ENCODE measurements around the gene PBX3. TPM values are rescaled to one million over a fixed set of nuclear protein-coding genes. Genes with fewer than 3 reads are reported as not detected.

Gene PBX3
- total and polyA plus RNA-seq, 12 donors = 14.5 to 79.6 (median 56.3) TPM

DNA sequence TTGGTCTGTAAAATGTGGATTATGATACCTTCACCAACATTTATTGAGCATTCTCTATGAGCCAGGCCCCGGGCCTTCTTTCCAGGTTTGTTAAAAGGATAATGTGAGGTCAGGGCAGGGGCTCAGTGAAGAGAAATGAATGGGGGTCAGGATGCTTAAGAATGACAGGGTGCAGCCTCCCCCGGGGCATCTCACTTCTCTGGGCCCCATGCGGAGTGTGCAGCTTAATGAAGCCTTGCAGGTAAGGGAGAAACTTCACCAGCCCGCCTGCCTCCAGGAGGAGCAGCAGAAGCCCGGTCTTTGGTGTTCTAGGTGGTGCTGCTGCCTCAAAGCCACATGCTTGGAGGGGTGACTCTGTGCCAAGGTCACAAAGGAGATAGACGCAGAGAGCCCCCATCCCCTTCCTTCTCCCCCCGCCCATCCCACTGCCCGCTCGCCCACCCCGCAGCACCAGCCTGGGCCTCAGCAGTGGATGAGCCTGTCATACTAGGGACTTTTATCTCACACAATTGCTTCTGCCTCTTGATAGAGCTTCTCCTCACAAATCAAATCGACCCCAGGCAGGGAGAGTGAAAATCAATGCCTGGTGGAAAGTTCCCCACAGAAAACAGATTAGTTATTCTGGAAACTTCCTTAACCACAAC lies 244.8 kb downstream of the PBX3 start:
- ATAC-seq = no peak
- no peak for TF ChIP-seq CTCF (IDR thresholded peaks at IDR 0.05)
- no peaks in the 10 kb centered on the region for H3K4me1 ChIP-seq
- no peaks in the 10 kb centered on the region for H3K9me3 ChIP-seq
- H3K27ac ChIP-seq = no peak overlapping the region
- peaks cover 0 to 25% (median 0%) of the 10 kb centered on the region in 7 donors for H3K27me3 ChIP-seq
- intact Hi-C loops (cut with DNase I) = no loop called here
- DNase-seq = no peak
- WGBS, 2 donors = 84 to 89% methylated on average over 11 of the region's 11 CpGs
- H3K36me3 ChIP-seq = no peaks in the 10 kb centered on the region
- H3K4me3 ChIP-seq = no peak overlapping the region

DNA sequence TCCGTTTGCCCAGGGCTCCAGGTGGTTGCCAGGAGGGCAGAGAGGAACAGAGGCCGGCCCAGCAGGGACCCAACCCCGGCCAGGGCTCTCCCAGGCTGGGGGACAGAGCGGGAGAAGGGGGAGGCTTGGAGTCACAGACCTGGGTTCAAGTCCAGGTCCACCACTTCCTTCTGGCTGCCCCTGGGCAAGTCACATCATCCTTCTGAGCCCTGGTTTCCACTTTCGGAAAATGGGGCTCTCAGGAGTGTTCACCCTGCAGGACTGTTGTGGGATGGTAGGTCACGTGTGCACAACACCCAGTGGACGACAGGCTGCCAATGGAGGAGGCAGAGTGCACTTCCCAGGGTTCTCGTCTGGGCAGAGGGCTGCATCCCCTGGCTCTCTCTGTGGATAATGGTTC lies 245.4 kb downstream of the PBX3 start:
- intact Hi-C loops (cut with DNase I) = no loop called here
- WGBS, 2 donors = 72 to 85% methylated on average over 8 of the region's 8 CpGs
- Histone ChIP-seq H3K27me3 (peaks cover 0 to 30% (median 0%) of the 10 kb centered on the region in 7 donors), H3K4me3 (no peak overlapping the region), H3K9me3 (no peaks in the 10 kb centered on the region), H3K4me1 (no peaks in the 10 kb centered on the region), H3K36me3 (no peaks in the 10 kb centered on the region), H3K27ac (no peak overlapping the region)
- no peak for TF ChIP-seq CTCF (IDR thresholded peaks at IDR 0.05)
- DNase-seq = no peak
- ATAC-seq = no peak

DNA sequence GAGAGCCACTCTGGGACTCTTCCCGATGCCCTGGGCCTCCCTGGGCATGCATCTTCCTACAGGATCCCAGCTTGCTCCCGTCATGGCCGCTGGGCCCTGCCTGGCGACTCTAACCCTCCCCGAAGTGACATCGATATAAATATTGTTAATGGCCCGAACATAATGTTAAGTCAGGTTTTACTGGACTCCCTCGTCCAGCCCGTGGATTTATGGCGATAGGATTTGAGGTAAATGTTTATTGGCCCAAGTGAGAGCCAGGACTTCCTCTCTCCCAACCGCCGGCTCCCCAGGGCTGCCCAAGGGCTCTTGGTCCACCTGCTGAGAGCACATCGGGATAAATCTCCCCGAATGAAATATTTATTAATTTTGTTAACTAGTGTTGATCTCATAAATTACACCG lies 246.3 kb downstream of the PBX3 start:
- peaks cover 0 to 38% (median 0%) of the 10 kb centered on the region in 7 donors for H3K27me3 ChIP-seq
- H3K9me3 ChIP-seq = no peaks in the 10 kb centered on the region
- H3K4me1 ChIP-seq = no peaks in the 10 kb centered on the region
- no peak for TF ChIP-seq CTCF (IDR thresholded peaks at IDR 0.05)
- no peak overlapping the region for H3K4me3 ChIP-seq
- 88 to 96% methylated on average over 15 of the region's 15 CpGs for WGBS, 2 donors
- no peak for ATAC-seq
- no peaks in the 10 kb centered on the region for H3K36me3 ChIP-seq
- intact Hi-C loops (cut with DNase I) = no loop called here
- no peak overlapping the region for H3K27ac ChIP-seq
- DNase-seq = no peak

DNA sequence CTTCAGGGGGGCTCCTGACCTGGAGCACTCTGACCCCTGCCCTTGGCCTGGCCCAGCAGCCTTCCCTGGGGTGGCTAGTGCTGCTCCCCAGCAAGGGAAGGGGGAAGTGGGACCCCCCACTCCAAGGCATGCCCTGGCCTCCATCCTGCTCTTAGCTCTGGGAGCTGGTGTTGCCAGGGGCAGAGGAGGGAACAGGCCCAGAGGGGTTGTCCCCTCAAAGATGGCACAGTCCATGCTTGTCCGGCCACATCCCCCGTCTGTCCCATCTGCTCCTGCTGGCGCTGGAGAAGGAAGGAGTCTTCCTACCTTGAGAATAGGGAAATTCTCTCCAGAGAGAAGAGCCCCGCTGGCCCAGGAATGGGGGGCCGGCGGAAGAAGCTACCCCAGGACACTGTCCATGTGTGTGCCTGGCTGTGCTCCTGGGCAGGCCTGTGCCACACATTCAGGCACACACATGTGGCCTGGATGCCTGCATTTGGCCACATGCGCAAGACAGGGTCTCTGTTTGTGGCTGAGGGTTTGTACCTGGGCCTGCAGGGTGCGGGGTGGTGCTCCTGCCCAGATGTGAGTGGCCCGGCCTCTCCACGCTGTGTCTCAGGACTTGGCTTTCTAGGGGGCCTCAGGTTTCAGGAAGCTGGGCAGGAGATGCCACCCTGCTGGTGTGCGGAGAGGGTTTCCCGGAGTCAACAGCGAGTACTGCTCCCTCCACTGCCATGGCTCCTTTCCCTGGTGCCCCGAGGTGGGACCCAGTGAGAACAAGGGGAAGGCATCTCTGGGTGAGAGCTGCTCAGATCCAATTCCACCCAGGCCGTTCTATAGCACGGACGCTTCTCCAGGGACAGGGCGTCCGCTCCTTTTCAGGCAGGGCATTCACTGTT lies 247.1 kb downstream of the PBX3 start:
- intact Hi-C loops (cut with DNase I) = no loop called here

More for the DNA sequence above, 247.1 kb downstream of the PBX3 start:
- H3K4me1 ChIP-seq = no peaks in the 10 kb centered on the region
- ATAC-seq (no peak), DNase-seq (no peak)
- H3K27ac ChIP-seq = no peak overlapping the region
- 90 to 93% methylated on average over 19 of the region's 19 CpGs for WGBS, 2 donors
- H3K36me3 ChIP-seq = no peaks in the 10 kb centered on the region
- TF ChIP-seq CTCF (IDR thresholded peaks at IDR 0.05) = no peak
- H3K9me3 ChIP-seq = no peaks in the 10 kb centered on the region
- no peak overlapping the region for H3K4me3 ChIP-seq
- H3K27me3 ChIP-seq = peaks cover 0 to 38% (median 0%) of the 10 kb centered on the region in 7 donors

Data from heart right ventricle (tissue), 16 donors.